GM12878 (cell line): Measurements from ENCODE around the gene LAYN.

Experiments used
- EZH2 ChIP-seq: IDR thresholded peaks from 2 replicates; pipeline ENCODE4 v1.6.1; 2012; ENCODE audit warnings: low read depth, mild to moderate bottlenecking, control low read depth, inconsistent platforms, low read length, borderline replicate concordance; ENCODE audit not compliant: control insufficient read depth
- FOXM1 ChIP-seq: IDR thresholded peaks from 2 replicates; pipeline ENCODE4 v1.6.1; 2012; ENCODE audit warnings: low read depth, mild to moderate bottlenecking, inconsistent platforms, low read length, moderate library complexity
- GATAD2B ChIP-seq: fragments of 450-650 bp; conservative IDR thresholded peaks from 2 replicates; pipeline ENCODE4 v1.6.1; 2017; ENCODE audit warnings: low read depth, mild to moderate bottlenecking, moderate library complexity
- RAD21 ChIP-seq: IDR thresholded peaks from 2 replicates; pipeline ENCODE4 v1.6.1; 2011; ENCODE audit warnings: mild to moderate bottlenecking, low read depth, low read length, moderate library complexity; ENCODE audit not compliant: insufficient read depth
- SP1 ChIP-seq: IDR thresholded peaks from one replicate; pipeline ENCODE4 v1.6.1; 2011; ENCODE audit warnings: low read depth, low read length
- SPI1 ChIP-seq: IDR thresholded peaks from 2 replicates; pipeline ENCODE4 v1.6.1; 2011; ENCODE audit warnings: low read depth, mild to moderate bottlenecking, low read length, moderate library complexity, borderline replicate concordance; ENCODE audit not compliant: insufficient read depth
- SREBF2 ChIP-seq: IDR thresholded peaks from 2 replicates; pipeline ENCODE4 v1.6.1; 2012; ENCODE audit warnings: mild to moderate bottlenecking, low read length
- TAF1 ChIP-seq: IDR thresholded peaks from 2 replicates; pipeline ENCODE4 v1.6.1; 2011; ENCODE audit warnings: mild to moderate bottlenecking, low read depth, low read length, borderline replicate concordance
- TF ChIP-seq, protein P1 (sequence below), 3 experiments: IDR thresholded peaks in 2 of 3; conservative IDR thresholded peaks in 1 of 3; 2 replicates each; pipeline ENCODE4 v1.5.1; 2011; ENCODE audit warnings: low read depth in 3 of 3, low read length in 3 of 3, mild to moderate bottlenecking in 3 of 3, control low read depth in 2 of 3, moderate library complexity in 2 of 3, inconsistent platforms in 1 of 3, mixed read lengths in 1 of 3; ENCODE audit not compliant: control insufficient read depth in 2 of 3, insufficient read depth in 1 of 3; ENCODE audit errors: extremely low read depth in 1 of 3

DNA sequence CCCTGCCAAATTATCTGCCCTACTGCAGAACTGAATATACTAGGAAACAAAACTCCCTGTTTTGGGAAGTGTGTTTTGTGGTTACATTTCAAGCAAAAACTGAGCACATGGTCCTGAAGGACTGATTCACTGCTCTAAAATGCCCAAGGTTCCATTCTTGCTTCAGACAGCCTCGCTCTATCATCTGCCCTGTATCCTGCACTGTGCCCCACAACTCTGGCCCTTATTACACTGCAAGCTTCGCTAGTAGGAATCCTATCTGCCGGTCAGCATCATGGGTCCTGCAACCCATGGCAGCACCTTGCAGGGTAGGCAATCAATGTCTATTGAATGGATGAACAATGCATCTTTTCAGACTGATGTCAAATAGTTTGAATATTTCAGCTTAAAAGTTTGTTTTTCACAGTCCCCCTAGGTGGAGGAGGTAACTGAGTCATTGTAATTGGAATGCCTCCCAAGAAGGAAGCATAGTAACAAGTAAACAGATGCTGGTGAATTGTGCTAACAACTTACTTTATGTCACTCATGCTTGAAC lies 21.3 kb downstream of the LAYN start:
- TF ChIP-seq SPI1 (no peak), TAF1 (no peak), SP1 (no peak), FOXM1 (no peak), GATAD2B (no peak), RAD21 (no peak), SREBF2 (no peak), EZH2 (no peak)
- TF ChIP-seq, protein P1, sequence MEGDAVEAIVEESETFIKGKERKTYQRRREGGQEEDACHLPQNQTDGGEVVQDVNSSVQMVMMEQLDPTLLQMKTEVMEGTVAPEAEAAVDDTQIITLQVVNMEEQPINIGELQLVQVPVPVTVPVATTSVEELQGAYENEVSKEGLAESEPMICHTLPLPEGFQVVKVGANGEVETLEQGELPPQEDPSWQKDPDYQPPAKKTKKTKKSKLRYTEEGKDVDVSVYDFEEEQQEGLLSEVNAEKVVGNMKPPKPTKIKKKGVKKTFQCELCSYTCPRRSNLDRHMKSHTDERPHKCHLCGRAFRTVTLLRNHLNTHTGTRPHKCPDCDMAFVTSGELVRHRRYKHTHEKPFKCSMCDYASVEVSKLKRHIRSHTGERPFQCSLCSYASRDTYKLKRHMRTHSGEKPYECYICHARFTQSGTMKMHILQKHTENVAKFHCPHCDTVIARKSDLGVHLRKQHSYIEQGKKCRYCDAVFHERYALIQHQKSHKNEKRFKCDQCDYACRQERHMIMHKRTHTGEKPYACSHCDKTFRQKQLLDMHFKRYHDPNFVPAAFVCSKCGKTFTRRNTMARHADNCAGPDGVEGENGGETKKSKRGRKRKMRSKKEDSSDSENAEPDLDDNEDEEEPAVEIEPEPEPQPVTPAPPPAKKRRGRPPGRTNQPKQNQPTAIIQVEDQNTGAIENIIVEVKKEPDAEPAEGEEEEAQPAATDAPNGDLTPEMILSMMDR (IDR thresholded peaks at IDR 0.05 in 2 of 3, conservative IDR thresholded peaks at IDR 0.05 in 1 of 3; ENCODE audit: control insufficient read depth in 2 of 3, extremely low read depth in 1 of 3, insufficient read depth in 1 of 3, low read depth in 3 of 3, low read length in 3 of 3), result no peak
